GM18870 (cell line): ENCODE data around the gene ADPRH.

Experiments used
- ATAC-seq: cut with Tn5 transposase; IDR thresholded peaks from one replicate; pipeline ENCODE4 v1.9.1; 2021; ENCODE audit warnings: moderate library complexity; ENCODE audit not compliant: unreplicated experiment

The ADPRH gene

GRCh38 chr3:119595639-119596334 lies 16.5 kb downstream of the ADPRH start:
- no peak for ATAC-seq

- ATAC-seq = no peak
Measured at GRCh38 chr3:119596398-119596797, 17.1 kb downstream of the ADPRH start.

- peak; percentile 6 for ATAC-seq
Measured at GRCh38 chr3:119597548-119598288, 18.4 kb downstream of the ADPRH start, which contains the start of gene PLA1A. PLA1A (plus strand) TSS chr3:119597885; CDS start chr3:119597914, 29 bp downstream.

- peak; percentile 56 for ATAC-seq
Measured at GRCh38 chr3:119598410-119599098, 19.3 kb downstream of the ADPRH start.

- ATAC-seq = no peak
Measured at GRCh38 chr3:119599558-119600174, 20.4 kb downstream of the ADPRH start.

- peak; percentile 41 for ATAC-seq
Measured at GRCh38 chr3:119600732-119601131, 21.4 kb downstream of the ADPRH start.

GRCh38 chr3:119601154-119601553 lies 21.9 kb downstream of the ADPRH start:
- ATAC-seq = peak; percentile 9

- no peak for ATAC-seq
Measured at GRCh38 chr3:119602676-119603075, 23.4 kb downstream of the ADPRH start.

GRCh38 chr3:119604878-119605277 lies 25.6 kb downstream of the ADPRH start:
- ATAC-seq = no peak

- no peak for ATAC-seq
Measured at GRCh38 chr3:119608405-119609000, 29.2 kb downstream of the ADPRH start.

- no peak for ATAC-seq
Measured at GRCh38 chr3:119609301-119609700, 30.0 kb downstream of the ADPRH start.

GRCh38 chr3:119611664-119612063 lies 32.4 kb downstream of the ADPRH start:
- ATAC-seq = no peak

GRCh38 chr3:119613201-119613600 lies 33.9 kb downstream of the ADPRH start:
- no peak for ATAC-seq

GRCh38 chr3:119613872-119614271 lies 34.6 kb downstream of the ADPRH start:
- no peak for ATAC-seq

GRCh38 chr3:119616056-119616455 lies 36.8 kb downstream of the ADPRH start:
- ATAC-seq = no peak

GRCh38 chr3:119619094-119619493 lies 39.8 kb downstream of the ADPRH start:
- no peak for ATAC-seq

GRCh38 chr3:119620899-119621298 lies 41.6 kb downstream of the ADPRH start:
- no peak for ATAC-seq

GRCh38 chr3:119624002-119624720 lies 44.9 kb downstream of the ADPRH start:
- ATAC-seq = no peak

GRCh38 chr3:119625451-119626153 lies 46.3 kb downstream of the ADPRH start:
- ATAC-seq = no peak

GRCh38 chr3:119626196-119626595 lies 46.9 kb downstream of the ADPRH start:
- no peak for ATAC-seq
